Body of pancreas (tissue), 4 donors: ENCODE measurements around the gene SEPHS1.

Experiments used
- POLR2A ChIP-seq, 3 donors: fragments of 450-650 bp; IDR thresholded peaks; one replicate each; pipeline ENCODE4 v1.6.1; 2016; ENCODE audit warnings: antibody characterized with exemption in 3 of 3, mild to moderate bottlenecking in 2 of 3
- TF ChIP-seq, protein P1 (sequence below), 7 experiments: fragments of 450-650 bp in 4 of 7; fragments of 200-600 bp in 3 of 7; sonication (generic) in 3 of 7; IDR thresholded peaks; one replicate each; pipeline ENCODE4 v1.5.1; 2016 to 2019; ENCODE audit warnings: antibody characterized with exemption in 7 of 7

DNA sequence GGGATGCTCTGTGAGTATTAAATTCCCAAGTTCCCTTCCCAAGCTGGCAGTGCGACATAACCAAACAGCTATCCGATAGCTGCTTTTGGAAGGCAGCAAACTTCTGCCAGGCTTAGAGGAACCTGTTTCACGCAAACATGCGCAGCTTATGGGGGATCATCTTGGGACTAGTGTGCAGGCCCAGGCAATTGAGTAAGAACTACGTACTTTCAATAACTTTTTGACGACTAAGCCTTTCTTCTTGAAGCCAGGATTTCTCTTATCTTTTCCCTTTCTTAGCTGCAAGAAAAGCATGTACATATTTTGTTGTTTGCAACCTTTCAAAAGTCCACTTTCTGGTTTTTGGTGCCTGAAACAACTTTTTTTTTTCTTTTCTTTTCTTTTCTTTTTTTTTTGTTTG is 28.7 kb upstream of the SEPHS1 start:
- TF ChIP-seq, protein P1, sequence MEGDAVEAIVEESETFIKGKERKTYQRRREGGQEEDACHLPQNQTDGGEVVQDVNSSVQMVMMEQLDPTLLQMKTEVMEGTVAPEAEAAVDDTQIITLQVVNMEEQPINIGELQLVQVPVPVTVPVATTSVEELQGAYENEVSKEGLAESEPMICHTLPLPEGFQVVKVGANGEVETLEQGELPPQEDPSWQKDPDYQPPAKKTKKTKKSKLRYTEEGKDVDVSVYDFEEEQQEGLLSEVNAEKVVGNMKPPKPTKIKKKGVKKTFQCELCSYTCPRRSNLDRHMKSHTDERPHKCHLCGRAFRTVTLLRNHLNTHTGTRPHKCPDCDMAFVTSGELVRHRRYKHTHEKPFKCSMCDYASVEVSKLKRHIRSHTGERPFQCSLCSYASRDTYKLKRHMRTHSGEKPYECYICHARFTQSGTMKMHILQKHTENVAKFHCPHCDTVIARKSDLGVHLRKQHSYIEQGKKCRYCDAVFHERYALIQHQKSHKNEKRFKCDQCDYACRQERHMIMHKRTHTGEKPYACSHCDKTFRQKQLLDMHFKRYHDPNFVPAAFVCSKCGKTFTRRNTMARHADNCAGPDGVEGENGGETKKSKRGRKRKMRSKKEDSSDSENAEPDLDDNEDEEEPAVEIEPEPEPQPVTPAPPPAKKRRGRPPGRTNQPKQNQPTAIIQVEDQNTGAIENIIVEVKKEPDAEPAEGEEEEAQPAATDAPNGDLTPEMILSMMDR (IDR thresholded peaks at IDR 0.05), result no peak
- TF ChIP-seq POLR2A (IDR thresholded peaks at IDR 0.05), result no peak
